K562 (cell line): Measurements from ENCODE around the gene ARHGAP32. TPM values are rescaled to one million over a fixed set of nuclear protein-coding genes. Genes with fewer than 3 reads are reported as not detected.

Experiments
- ATAC-seq: fragments of 200-7000 bp; cut with Tn5 transposase; 3 replicates; pipeline ENCODE4 v1.9.1; 2020; ENCODE audit warnings: moderate library complexity
- BruUV-seq: library from RNA; stranded (reverse); fragments of 400-500 nt; replicated peaks from 2 replicates; lab custom pipeline; 2021; lab: Mats Ljungman, UMichigan
- CTCF ChIA-PET: fragments of 300-600 bp; formaldehyde crosslinking; extraction: SDS; loops from one replicate; lab custom pipeline; 2021; ENCODE audit warnings: low intra/inter-chr PET ratio; lab: Yijun Ruan, JAX
- POLR2A ChIA-PET: fragments of 300-600, 350-650 bp; sonication (Branson Sonifier 250); formaldehyde crosslinking; extraction: SDS; loops from one replicate; lab custom pipeline; 2021; ENCODE audit warnings: antibody characterized with exemption, inconsistent platforms; lab: Yijun Ruan, JAX
- DNase-seq, 4 experiments: peaks; one replicate each; pipeline versions ENCODE4 v3.0.0 to v3.0.0-alpha.2; 2011 to 2018; ENCODE audit warnings: low spot score in 3 of 4, mixed read lengths in 3 of 4; ENCODE audit errors: extremely low read depth in 1 of 4
- FAIRE-seq: peaks from 2 replicates; lab custom pipeline; 2011; peaks lifted over from hg19 to GRCh38; lab: Jason Lieb, UNC
- H2AFZ ChIP-seq: 2 replicates; pipeline ENCODE4 v1.6.0; 2011; ENCODE audit warnings: low read depth, low read length, control low read depth, inconsistent platforms
- H3K27ac ChIP-seq: fragments of 200-600 bp; 3 replicates; pipeline ENCODE4 v1.8.0; 2011; ENCODE audit warnings: low read depth, mild to moderate bottlenecking, control low read depth, inconsistent platforms, low read length, moderate library complexity, mixed read lengths; ENCODE audit errors: extremely low read depth
- H3K27me3 ChIP-seq, 2 experiments: fragments of 300-600 bp in 1 of 2; 2 replicates in 1 of 2; 3 replicates in 1 of 2; pipeline versions ENCODE4 v1.6.0 to v1.8.0; 2011; ENCODE audit warnings: inconsistent platforms in 2 of 2, low read length in 2 of 2, mild to moderate bottlenecking in 1 of 2, mixed read lengths in 1 of 2, moderate library complexity in 1 of 2; ENCODE audit not compliant: control insufficient read depth in 2 of 2, insufficient read depth in 2 of 2
- H3K36me3 ChIP-seq: fragments of 300-600 bp; 3 replicates; pipeline ENCODE4 v1.8.0; 2011; ENCODE audit warnings: mild to moderate bottlenecking, low read length, inconsistent platforms; ENCODE audit not compliant: control insufficient read depth, insufficient read depth
- H3K4me1 ChIP-seq, 2 experiments: fragments of 200-600 bp in 1 of 2; replicated peaks in 1 of 2; 2 replicates in 1 of 2; 3 replicates in 1 of 2; pipeline versions ENCODE4 v1.5.1 to v1.8.0; 2011; ENCODE audit warnings: inconsistent platforms in 2 of 2, low read length in 2 of 2, mild to moderate bottlenecking in 1 of 2, mixed read lengths in 1 of 2, moderate library complexity in 1 of 2; ENCODE audit not compliant: control insufficient read depth in 2 of 2, insufficient read depth in 2 of 2
- H3K4me2 ChIP-seq: 2 replicates; pipeline ENCODE4 v1.6.1; 2011; ENCODE audit warnings: low read length, control low read depth, inconsistent platforms, mixed read lengths; ENCODE audit not compliant: insufficient read depth
- H3K4me3 ChIP-seq: fragments of 200-600 bp; sonication (generic), shearing (Covaris generic); 2 replicates; pipeline ENCODE4 v1.5.1; 2016; ENCODE audit warnings: control low read depth, inconsistent platforms
- H3K79me2 ChIP-seq: fragments of 200-600 bp; 3 replicates; pipeline ENCODE4 v1.8.0; 2011; ENCODE audit warnings: low read length, inconsistent platforms; ENCODE audit not compliant: control insufficient read depth, insufficient read depth
- H3K9ac ChIP-seq, 2 experiments: 2 replicates each; pipeline versions ENCODE4 v1.6.0 to v1.6.1; 2011; ENCODE audit warnings: low read depth in 2 of 2, low read length in 2 of 2, control low read depth in 1 of 2, inconsistent platforms in 1 of 2, mild to moderate bottlenecking in 1 of 2, mixed read lengths in 1 of 2; ENCODE audit not compliant: insufficient read depth in 1 of 2
- H3K9me1 ChIP-seq: one replicate; pipeline ENCODE4 v1.6.0; 2011; ENCODE audit warnings: inconsistent platforms, mild to moderate bottlenecking, low read length, moderate library complexity; ENCODE audit not compliant: control insufficient read depth, insufficient read depth
- H3K9me3 ChIP-seq: replicated peaks from 2 replicates; pipeline ENCODE4 v1.5.1; 2011; ENCODE audit warnings: low read depth, low read length, inconsistent platforms; ENCODE audit not compliant: control insufficient read depth, insufficient read depth
- H4K20me1 ChIP-seq: replicated peaks from 2 replicates; pipeline ENCODE4 v1.6.1; 2011; ENCODE audit warnings: low read length, inconsistent platforms, mixed read lengths; ENCODE audit not compliant: control insufficient read depth, insufficient read depth
- BRF2 ChIP-seq: IDR thresholded peaks from 3 replicates; pipeline ENCODE4 v1.6.1; 2011; ENCODE audit warnings: borderline replicate concordance, mild to moderate bottlenecking; ENCODE audit not compliant: insufficient read length, insufficient read depth
- ESRRA ChIP-seq: fragments of 450-650 bp; IDR thresholded peaks from 2 replicates; pipeline ENCODE4 v1.6.1; 2014; ENCODE audit warnings: low read depth, mild to moderate bottlenecking, moderate library complexity, borderline replicate concordance
- MNT ChIP-seq, 2 experiments: fragments of 450-650 bp; conservative IDR thresholded peaks; 2 replicates each; pipeline ENCODE4 v1.6.1; 2017; ENCODE audit warnings: mild to moderate bottlenecking in 2 of 2, moderate library complexity in 2 of 2
- PRDM10 ChIP-seq: fragments of 450-650 bp; IDR thresholded peaks from 2 replicates; pipeline ENCODE4 v1.6.1; 2018; ENCODE audit not compliant: partially characterized antibody
- SRSF3 ChIP-seq: fragments of 200-400 bp; formaldehyde crosslinking; IDR thresholded peaks from 2 replicates; pipeline ENCODE4 v1.6.1; 2016; ENCODE audit warnings: mild to moderate bottlenecking, low read length, moderate library complexity; ENCODE audit not compliant: insufficient read depth
- SUPT5H ChIP-seq: fragments of 450-650 bp; IDR thresholded peaks from 2 replicates; pipeline ENCODE4 v1.6.1; 2016
- TGIF2 ChIP-seq: sonication (generic); formaldehyde crosslinking; IDR thresholded peaks from 2 replicates; pipeline ENCODE4 v1.8.1; 2022; ENCODE audit warnings: mild to moderate bottlenecking, missing genetic modification reagents, moderate library complexity
- VEZF1 ChIP-seq: fragments of 200-800 bp; sonication (Bioruptor generic); IDR thresholded peaks from 2 replicates; pipeline ENCODE4 v1.6.1; 2017; ENCODE audit warnings: missing genetic modification characterization, missing compliant biosample characterization
- ZBTB1 ChIP-seq: sonication (generic); formaldehyde crosslinking; IDR thresholded peaks from 2 replicates; pipeline ENCODE4 v1.8.1; 2023; ENCODE audit warnings: missing genetic modification reagents, low read depth, mild to moderate bottlenecking, borderline replicate concordance
- WGBS: fragments of 100-300 bp; shearing (Covaris generic); methylation state at CpG from one replicate; pipeline ENCODE4 v1.1.6; 2016; ENCODE audit warnings: low coverage, mixed read lengths; ENCODE audit not compliant: insufficient coverage; ENCODE audit errors: missing lambda C conversion rate; 5-methylcytosine and 5-hydroxymethylcytosine counted together
- in situ Hi-C: fragments of 300-500 bp; cut with MboI; formaldehyde crosslinking; loops from 4 replicates; pipeline ENCODE4 v1.15.0; 2018; ENCODE audit warnings: inconsistent platforms, mixed read lengths
- intact Hi-C: fragments of 100-400 bp; cut with micrococcal nuclease; formaldehyde crosslinking; loops from 2 replicates; pipeline ENCODE4 v1.14.2; 2022
- polyA plus RNA-seq, 8 experiments: library from polyadenylated mRNA; depleted of rRNA in 4 of 8; stranded (reverse) in 5 of 8; unstranded in 3 of 8; fragments of >200 nt; fragmentation: Nextera tagmentation in 2 of 8; fragmentation: Illumina TruSeq in 1 of 8; extraction: Ambion mirVana in 2 of 8; extraction: Trizol in 1 of 8; gene quantifications; 2 replicates each; pipeline versions ENCODE4 v1.2.1 to v1.2.3, GENCODE V29; 2011 to 2014; ENCODE audit warnings: inconsistent platforms in 1 of 8, missing spikeins in 1 of 8
- total RNA-seq, 7 experiments: library from RNA; depleted of rRNA in 6 of 7; stranded (reverse); fragments of >200 nt in 6 of 7; fragmentation: Illumina TruSeq in 2 of 7; extraction: Trizol in 2 of 7; gene quantifications; 2 replicates each; pipeline versions ENCODE4 v1.2.1 to v1.2.3, GENCODE V29; 2011 to 2021; ENCODE audit warnings: low replicate concordance in 1 of 7

Gene ARHGAP32
- total and polyA plus RNA-seq, 9 of the 15 experiments (the other 6 are each of a cell fraction or from before 2014, with no cell fraction given), result 0.18 TPM; not detected in 8

GRCh38 chr11:129115652-129116586 lies 76.2 kb downstream of the ARHGAP32 start:
- no peaks in the 10 kb centered on the region for H3K36me3 ChIP-seq
- H3K4me2 ChIP-seq, result no peak overlapping the region
- H3K9me1 ChIP-seq, result no peaks in the 10 kb centered on the region
- ChIA-PET CTCF (interaction anchor here (1.9 kb wide), 1 partner anchor 635 kb away, joined by 11 read pairs; no protein-coding TSS in a partner anchor), POLR2A (interaction anchor here (0.7 kb wide), 1 partner anchor 883 kb away, joined by 3 read pairs; no protein-coding TSS in a partner anchor)
- no peak for FAIRE-seq
- intact Hi-C loops, result loop anchor here (2.0 to 10.0 kb wide), 2 partner anchors 231 to 581 kb away; no protein-coding TSS in a partner anchor
- H4K20me1 ChIP-seq, result no peaks in the 10 kb centered on the region
- no peaks in the 10 kb centered on the region for H3K27me3 ChIP-seq
- H3K27ac ChIP-seq, result no peak overlapping the region
- H3K4me3 ChIP-seq, result no peak overlapping the region
- no peaks in the 10 kb centered on the region for H3K4me1 ChIP-seq
- H2AFZ ChIP-seq, result no peak overlapping the region
- no peaks in the 10 kb centered on the region for H3K79me2 ChIP-seq
- BruUV-seq, result no TSS peak
- H3K9me3 ChIP-seq, result no peaks in the 10 kb centered on the region
- no peak overlapping the region for H3K9ac ChIP-seq
- WGBS, result 0% methylated on average over 2 of the region's 2 CpGs
- DNase-seq, result no peak
- in situ Hi-C loops, result no loop called here
- no peak for ATAC-seq
- TF ChIP-seq BRF2, result no peak
- no peak for TF ChIP-seq VEZF1 (CRISPR knock-in tag)
- no peak for TF ChIP-seq TGIF2 (CRISPR knock-in tag)
- no peak for TF ChIP-seq SRSF3
- no peak for TF ChIP-seq SUPT5H
- no peak for TF ChIP-seq MNT (conservative IDR thresholded peaks at IDR 0.05)
- TF ChIP-seq ESRRA, result no peak
- no peak for TF ChIP-seq PRDM10
- TF ChIP-seq ZBTB1 (CRISPR knock-in tag), result no peak
